ENCODE data around the gene SLC11A1.

GRCh38 chr2:218419630-218420216, 37.6 kb downstream of the SLC11A1 start:
- TF ChIP-seq NANOG (IDR thresholded peaks at IDR 0.05; ENCODE audit: borderline replicate concordance) (no peak), POLR2AphosphoS5 (IDR thresholded peaks at IDR 0.05; ENCODE audit: low read depth) (no peak), EZH2phosphoT487 (IDR thresholded peaks at IDR 0.05; ENCODE audit: unreplicated experiment) (no peak), EZH2 (IDR thresholded peaks at IDR 0.05; ENCODE audit: low read depth, unreplicated experiment) (no peak), REST (IDR thresholded peaks at IDR 0.05; ENCODE audit: unreplicated experiment) (no peak), ZNF331 (CRISPR knock-in tag; IDR thresholded peaks at IDR 0.05; ENCODE audit: low read depth) (no peak), CREB1 (CRISPR knock-in tag; IDR thresholded peaks at IDR 0.05; ENCODE audit: low read depth) (no peak), ZNF462 (CRISPR knock-in tag; IDR thresholded peaks at IDR 0.05) (no peak), STAT1 (IDR thresholded peaks at IDR 0.05; ENCODE audit: unreplicated experiment) (no peak)
- TF ChIP-seq, protein P1, sequence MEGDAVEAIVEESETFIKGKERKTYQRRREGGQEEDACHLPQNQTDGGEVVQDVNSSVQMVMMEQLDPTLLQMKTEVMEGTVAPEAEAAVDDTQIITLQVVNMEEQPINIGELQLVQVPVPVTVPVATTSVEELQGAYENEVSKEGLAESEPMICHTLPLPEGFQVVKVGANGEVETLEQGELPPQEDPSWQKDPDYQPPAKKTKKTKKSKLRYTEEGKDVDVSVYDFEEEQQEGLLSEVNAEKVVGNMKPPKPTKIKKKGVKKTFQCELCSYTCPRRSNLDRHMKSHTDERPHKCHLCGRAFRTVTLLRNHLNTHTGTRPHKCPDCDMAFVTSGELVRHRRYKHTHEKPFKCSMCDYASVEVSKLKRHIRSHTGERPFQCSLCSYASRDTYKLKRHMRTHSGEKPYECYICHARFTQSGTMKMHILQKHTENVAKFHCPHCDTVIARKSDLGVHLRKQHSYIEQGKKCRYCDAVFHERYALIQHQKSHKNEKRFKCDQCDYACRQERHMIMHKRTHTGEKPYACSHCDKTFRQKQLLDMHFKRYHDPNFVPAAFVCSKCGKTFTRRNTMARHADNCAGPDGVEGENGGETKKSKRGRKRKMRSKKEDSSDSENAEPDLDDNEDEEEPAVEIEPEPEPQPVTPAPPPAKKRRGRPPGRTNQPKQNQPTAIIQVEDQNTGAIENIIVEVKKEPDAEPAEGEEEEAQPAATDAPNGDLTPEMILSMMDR (conservative IDR thresholded peaks at IDR 0.05; ENCODE audit: low read depth in 2 of 2): no peak
- TF ChIP-seq, protein P2, sequence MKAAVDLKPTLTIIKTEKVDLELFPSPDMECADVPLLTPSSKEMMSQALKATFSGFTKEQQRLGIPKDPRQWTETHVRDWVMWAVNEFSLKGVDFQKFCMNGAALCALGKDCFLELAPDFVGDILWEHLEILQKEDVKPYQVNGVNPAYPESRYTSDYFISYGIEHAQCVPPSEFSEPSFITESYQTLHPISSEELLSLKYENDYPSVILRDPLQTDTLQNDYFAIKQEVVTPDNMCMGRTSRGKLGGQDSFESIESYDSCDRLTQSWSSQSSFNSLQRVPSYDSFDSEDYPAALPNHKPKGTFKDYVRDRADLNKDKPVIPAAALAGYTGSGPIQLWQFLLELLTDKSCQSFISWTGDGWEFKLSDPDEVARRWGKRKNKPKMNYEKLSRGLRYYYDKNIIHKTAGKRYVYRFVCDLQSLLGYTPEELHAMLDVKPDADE (IDR thresholded peaks at IDR 0.05): no peak

Measured in GM23338 (cell line).